Activated T-helper 1 cell treated with Interleukin-2 at 50 U/mL for 16 hours (primary cell): ENCODE measurements around the gene MSL1.

Source experiments
- DNase-seq: peaks from one replicate; pipeline ENCODE4 v3.0.0-alpha.2; 2020; ENCODE audit warnings: low read depth

Gene MSL1

DNA sequence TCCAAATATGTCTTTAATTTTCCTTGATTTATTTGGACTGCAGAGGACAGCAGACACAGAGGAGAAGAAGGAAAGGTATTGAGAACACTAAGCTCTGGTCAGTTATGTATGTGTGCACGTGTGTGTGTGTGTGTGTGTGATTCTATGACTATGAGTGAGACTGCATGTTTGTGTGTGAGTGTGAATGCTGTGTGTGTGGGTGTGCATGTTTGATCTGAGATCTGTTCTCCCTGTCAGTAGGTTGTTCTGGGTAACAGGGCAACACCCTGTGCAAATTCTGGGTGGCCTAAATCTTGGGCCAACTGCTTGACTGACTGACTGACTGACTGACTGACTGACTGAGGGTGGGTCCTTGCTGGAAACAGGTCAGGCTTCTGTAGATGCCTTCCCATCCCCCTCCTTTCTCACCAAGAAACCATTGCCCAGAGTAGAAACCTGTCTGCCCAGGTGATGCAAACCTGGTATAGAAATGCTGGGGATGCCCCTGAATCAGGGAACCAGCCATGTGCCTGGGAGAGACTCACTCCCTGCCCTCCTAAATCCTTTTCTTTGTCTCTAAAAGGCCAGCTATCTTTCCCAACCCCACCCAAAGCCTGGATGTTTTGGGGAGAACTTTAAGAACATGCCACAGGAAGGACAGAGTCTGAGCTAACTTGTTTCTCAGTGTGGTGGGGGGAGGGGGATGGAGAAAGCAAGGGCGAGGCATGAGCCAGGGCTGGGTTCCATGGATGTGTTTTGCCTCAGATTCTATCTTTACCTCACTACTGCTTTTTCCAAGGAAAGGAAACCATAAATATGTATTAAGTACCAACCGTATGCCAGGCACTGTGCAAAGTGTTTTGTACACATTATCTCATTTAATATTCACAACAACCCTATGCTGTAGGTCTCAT, 16.9 kb upstream of the MSL1 start:
- DNase-seq, result no peak

DNA sequence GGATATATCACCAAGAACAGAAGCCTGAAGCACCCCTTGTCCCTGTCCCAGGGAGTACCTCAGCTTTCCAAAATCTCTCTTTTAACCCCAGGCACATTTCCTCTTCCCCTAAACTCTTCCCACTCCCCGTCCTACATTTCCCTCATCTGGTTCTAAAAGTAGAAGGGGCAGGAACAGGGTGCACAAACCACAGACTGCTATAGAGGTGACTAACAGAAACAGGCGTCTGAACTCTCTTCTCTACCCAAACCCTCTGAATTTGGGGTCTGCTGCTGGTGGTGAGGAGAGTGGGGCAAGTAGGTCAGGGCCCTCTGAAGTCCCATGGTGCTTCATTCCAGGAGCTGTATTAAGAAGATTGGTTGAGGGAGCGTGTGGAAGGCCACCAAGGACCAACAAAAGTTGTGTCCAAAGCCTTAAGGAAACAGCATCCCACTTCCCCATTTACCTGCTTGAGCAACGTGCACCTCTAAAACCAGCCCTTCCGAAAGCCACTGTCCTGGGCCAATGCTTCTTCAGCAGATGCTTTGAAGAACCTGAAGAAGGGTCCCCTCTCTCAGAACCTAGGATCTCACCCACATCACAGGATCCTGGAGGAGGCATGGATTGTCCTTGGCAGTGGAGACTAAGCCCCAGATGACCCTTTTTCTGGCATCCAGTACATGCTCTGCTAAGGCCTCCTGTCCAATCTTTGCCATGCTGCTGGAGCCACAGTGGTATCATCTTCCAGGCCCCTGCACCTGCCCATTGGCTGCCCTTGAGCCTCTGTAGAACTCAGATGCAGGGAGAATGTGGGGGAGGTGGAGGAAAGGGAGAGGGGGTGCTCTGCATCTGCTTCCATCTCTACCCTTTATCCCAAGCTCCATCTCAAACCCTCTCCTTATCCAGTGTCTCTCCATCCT, 15.7 kb upstream of the MSL1 start:
- no peak for DNase-seq

DNA sequence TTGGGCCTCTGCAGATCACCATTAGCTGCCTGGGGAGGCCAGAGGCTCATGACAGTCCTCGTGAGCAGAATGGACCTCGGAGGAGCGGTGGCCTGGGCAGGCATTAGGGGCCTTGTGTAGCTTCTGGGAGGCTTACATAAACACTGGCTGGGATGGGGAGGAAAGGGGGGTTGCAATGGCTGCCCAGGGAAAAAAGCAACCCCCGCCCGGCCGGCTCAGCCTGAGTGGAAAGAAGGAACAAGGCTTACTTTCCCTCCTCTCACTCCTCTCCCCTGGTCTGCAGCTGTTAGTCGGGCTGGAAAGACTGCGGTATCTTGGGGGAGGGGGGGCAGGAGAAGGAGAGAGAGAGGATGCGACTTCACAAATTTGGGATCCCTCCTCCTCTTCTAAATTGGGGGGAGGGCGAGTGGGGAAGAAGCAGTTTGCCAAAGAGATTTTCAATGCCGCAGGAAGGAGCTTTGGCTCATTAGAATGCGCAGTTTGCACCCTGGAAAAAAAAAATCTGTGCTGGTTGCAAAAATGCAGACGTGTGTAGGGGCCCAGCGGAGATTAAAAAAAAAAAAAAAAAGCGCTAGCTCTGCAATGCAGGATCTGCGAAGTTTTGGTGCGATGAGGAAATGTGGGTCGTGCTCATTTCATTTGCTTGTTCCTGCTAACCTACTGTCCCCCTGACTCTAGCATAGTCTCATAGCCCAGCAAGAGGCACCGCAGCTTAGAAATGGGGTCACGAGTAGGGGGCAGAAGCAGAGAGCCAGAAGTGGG, 14.8 kb upstream of the MSL1 start:
- no peak for DNase-seq

DNA sequence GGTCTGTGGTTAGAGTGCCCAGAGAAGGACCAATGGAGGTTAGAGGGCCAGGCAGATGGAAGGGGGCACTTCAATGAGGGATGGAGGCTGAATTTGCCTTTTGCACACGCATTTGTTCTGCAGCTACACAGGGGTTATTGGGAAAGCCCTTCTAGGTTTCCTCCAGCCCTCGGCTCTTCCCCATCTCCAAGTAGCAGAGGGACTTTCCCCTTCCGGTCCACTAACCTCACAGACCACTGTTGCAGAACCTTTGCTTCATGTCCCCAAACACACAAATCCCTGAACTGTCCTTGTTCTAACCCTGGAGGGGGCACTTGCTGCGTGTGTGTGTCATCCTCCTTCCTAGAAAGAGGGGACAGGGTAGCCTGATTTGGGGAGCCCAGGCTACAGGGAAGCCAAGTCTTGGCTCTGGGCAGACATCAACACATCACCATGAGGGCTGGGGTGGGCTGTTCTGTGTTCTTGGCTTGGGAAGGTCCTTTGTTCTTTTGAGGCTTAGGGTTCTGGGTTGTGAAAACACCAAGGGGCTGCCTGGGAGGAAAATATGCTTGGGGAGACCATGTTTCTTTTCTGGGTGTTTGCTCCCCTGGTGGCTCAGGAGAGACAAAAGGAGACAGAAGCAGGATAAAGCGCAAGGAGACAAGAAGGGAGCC, 14.1 kb upstream of the MSL1 start:
- DNase-seq, result no peak

DNA sequence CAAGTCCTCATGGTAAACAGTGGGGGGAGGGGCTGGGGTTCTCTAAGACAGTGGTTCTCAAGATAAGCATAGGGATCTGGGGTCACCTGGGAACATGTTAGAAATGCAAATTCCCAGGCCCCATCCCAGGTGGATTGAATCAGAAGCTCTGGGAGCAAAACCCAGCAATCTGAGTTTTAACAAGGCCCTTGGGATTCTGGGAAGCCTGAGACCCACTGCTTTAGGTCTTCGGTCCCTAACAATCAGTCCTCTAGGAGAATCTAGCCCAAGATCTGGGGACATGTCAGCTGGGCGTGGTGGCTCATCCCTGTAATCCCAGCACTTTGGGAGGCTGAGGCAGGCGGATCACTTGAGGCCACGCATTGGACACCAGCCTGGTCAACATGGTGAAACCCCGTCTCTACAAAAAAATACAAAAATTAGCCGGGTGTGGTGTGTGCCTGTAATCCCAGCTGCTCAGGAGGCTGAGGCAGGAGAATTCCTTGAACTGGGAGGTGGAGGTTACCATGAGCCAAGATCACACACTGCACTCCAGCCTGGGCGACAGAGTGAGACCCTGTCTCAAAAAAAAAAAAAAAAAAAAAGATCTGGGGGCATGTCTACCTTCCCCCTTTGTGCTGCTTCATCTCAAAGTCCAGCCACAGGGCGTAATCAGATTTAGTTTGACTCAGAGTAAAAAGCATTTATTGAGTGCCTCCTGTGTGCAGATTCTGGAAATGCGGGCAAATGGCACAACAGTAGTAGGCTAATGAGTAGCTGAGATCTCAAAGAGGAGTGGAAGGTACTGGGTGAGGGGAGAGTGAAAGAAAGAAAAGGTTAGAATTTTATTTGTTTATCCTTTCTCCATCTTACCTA, 12.6 kb upstream of the MSL1 start:
- no peak for DNase-seq

DNA sequence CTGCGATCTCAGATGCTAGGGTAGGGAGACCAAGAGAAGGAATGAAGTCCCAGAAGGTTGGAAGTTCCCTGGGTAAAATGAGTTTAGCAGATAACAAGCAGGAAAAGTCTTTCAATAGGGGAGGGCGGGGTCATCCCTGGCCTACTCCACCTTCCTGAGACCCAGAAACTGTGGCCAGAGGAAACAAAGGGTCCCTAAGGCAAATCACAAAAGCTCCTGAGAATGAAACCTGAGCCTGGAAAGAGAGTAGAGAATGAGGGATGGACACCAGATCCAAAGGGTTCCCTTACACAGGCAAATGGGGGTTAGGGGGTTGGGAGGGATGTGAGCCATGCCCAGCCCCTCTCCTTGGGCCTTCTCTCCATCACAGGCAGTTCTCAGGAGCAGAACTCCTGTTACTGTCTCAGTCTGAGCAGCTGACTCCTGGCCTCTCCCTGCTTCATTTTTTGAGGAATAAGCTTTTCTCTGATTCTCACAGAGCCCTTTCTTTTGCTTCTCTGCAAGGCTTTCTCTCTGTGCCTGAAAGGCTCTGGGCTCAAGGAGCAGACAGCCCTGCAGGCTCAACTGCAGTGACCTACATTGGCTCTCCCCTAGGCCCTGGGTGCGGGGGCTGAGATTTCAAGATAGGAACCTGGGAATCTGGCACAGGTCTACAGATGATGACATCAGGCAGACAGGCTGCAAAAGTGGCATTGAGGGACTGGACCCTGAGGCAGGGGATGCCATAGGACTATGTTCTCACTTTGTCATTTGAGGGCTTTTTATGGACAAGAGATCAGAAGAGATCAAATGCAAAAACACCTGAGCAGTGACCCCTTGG, 11.5 kb upstream of the MSL1 start:
- no peak for DNase-seq

DNA sequence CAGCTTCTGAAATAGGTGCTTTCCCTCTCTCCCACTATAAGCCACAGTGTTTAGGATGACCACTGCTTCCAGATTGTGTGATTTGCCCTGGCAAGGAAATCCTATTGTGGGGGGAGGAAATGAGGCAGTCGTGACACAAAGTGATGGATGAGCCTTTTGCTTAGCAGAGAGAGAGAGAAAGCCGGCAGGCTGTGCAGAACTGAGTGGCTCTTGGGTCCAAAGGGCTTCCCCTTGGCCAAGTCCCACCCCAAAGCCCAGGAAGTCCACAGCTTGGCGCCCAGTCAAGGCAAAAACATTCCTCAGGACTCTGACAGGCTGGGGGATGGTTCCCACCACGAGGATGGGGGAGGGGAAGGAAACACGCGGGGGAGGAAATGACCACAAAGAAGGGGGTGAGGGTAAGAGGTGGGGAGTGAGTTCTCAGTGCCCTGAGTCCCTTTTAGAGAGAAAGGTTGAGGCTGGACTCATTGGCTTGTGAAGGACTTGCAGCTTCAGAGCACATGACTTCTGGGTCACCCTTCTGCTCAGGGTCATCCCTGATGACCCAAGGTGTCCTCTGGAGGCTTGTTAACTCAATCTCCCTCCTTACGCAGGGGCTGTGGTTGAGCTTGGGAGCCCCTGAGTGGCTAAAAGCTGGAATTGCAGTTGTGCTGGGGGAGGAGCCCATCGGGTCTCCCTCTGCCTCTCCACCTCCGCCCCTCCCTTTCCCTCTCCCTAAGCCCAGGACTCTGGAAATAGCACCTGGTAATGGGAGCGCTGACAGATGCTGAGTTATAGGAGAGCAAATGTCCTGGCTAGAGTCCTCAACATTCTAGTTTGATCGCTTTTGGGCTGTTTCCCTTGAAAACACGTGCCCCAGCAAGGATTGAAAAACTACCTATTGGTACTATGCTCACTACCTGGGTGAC, 10.3 kb upstream of the MSL1 start:
- DNase-seq, result peak; percentile 53

DNA sequence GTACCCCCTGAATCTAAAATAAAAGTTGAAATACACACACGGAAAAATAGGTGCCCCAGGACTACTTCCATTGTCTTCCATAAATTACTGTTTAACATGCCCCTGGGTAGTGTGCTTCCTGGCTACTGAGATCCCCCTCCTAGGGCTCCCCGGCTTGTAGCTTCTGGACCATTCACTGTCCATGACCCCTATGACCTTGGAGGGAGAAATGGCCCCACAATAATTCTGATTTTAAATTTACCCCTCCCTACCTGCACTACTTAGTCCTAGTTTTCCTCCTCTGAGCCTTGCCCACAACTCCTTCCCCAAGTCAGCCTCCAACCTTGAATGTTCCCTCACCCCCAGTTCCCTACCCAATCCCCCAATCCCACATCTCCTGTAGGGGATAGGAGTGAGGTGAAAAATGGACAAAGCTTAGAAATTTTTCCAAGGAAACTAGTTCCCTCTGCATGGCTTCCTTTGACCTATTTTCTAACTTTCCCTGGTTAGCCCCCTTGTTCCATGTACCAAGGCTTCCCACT, 9.5 kb upstream of the MSL1 start:
- no peak for DNase-seq

DNA sequence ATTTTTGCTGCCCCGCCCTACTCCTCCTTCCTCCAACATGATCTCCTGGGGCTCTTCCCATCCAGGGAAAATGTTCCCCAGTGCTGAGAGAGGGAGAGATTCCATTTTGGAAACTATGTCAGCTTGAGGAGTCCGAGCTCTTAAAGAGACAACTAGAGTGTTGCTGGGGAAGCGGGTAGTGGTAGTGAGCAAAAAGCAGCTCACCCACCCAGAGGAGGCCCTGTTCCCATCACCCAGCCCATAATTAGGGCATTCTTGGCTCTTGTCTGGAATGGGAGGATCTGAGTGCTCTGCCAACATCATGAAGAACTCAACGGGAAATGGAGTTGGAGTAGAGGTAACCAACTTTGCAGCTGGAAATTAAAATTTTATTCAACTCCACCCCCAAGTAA, 9.1 kb upstream of the MSL1 start:
- no peak for DNase-seq

DNA sequence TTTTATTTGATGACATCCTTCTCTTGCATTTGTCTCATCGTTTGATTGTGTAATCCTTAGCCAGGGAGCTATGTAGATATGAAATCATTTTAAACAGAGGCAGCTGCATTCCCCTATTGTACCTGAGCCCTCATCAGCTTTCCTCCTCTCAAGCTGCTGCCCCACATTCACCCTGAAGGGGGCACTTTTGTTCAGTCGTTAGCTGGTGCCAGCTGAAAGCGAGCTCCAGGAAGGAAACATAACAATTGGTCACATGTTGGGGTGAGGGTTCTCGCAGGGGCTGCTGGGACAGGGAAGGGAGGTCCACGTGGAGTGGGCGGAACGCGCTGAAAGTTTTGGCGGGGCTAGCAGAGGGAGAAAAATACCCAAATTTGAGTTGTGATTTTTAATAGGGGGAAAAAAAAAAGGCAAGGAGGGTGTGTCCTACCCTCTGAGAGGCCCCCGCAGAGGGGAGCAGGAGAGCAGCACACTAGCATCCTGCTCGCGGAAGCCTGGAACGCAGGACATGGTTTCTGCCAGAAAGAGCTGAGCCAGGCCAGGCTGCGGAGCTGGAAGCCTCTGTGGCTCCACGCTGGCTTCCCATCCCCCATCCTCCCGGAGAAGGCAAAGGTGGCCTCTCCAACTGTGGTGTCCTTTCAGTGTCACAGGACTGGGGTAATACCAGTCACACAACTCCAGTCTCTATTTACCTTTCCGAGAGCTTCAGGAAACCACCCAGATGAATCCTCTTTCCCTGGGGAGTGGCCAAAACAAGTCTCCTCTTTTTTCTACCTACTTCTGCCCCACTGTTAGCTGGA, 8.5 kb upstream of the MSL1 start:
- peak; percentile 83 for DNase-seq

DNA sequence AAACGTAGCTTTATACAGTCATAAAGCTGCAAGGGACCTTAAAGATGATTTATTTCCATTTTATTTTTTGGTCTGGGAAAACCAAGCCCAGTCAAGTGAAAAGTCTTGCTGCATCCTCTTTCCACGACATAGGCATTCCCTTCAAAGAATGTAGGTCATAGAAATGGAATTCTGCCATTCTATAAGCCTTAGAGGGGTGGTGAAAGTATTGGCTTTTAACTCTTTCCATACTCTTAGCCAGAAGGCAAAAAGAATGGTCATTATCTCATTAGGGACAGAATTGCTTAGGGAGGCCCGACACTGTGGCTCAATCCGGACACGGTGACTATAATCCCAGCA, 7.9 kb upstream of the MSL1 start:
- no peak for DNase-seq

DNA sequence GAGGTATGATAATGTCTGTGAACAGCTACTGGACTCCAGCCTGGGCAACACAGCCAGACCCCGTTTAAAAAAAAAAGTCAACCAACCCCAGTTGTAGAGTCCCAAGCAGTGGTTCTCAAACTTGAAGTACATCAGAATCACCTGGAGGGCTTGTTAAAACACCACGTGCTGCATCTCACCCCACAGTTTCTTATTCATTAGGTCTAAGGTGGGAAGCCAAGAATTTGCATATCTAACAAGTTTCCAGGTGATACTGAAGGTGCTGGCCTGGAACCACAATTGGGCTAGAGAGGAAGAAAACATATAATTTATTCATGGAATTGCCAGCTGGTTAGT, 6.7 kb upstream of the MSL1 start:
- DNase-seq, result no peak

DNA sequence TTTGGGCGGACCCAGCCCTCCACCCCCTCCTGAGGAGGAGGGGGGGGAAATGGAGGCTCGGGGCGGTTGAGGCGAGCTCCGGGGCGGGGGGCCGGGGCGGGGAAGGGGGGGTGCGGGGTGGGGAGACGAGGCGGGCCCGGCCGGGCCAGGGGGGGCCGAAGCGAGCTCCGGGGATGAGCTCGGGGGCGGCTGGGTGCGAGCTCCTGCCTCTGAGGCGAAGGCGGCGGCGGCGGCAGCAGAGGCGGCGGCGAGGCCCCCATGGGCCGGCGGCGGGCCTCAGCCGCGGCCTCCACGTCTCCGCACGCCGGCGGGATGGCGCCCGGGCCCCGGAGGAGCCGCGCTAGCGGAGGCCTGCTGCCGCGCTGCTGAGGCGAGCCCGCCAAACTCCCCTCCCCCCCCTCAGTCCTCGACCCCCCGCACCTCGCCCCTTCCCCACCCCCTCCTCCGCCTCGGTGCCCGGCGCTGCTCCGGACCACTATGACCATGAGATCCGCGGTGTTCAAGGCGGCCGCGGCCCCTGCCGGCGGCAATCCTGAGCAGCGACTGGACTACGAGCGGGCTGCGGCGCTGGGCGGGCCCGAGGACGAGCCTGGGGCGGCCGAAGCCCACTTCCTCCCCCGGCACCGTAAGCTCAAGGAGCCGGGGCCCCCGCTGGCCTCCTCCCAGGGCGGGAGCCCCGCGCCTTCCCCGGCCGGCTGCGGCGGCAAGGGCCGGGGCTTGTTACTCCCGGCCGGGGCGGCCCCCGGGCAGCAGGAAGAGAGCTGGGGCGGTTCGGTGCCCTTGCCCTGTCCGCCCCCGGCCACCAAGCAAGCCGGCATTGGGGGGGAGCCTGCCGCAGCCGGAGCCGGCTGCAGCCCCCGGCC, 596 bp downstream of the MSL1 start:
- no peak for DNase-seq

DNA sequence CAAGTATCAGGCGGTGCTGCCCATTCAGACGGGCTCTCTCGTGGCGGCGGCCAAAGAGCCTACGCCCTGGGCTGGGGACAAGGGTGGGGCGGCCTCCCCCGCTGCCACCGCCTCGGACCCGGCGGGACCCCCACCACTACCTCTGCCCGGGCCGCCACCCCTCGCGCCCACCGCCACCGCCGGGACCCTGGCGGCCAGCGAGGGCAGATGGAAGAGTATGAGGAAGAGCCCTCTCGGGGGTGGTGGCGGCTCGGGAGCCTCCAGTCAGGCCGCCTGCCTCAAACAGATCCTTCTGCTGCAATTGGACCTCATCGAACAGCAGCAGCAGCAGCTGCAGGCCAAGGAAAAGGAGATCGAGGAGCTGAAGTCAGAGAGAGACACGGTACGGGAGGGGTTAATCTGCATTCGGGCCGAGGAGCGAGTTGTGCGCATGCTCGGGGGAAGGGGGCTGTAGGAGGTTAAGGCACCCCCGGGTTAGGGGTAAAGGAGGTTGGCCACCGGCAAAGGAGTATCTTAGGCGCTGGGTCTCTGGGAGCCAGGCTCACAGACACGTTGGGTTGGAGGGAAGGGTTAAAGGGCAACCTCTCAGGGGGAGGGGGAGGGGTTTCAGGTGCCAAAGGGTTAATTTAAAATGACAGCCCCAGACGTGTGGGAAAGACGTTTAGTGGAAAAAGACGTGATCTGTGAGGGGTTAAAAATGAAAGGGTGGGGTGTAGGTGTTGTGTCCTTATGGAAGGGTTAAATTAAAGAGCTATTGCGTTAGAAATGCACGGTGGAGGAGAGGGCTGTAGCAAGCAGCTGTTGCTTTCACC, 1.4 kb downstream of the MSL1 start:
- DNase-seq, result no peak

DNA sequence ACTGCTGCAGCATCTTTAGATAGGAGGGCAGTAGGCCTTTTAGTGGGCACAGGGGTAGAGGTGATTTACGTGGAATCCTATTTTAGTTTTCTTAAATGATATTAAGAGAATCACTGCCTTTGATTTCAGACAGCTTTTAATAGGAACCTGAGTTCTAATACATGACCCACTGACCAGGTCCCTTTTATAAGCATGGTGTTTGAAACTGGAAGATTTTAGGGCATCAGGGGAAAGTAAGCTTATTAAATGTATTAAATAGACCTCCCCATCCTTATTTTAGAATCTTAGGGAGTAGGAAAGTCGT, 2.0 kb downstream of the MSL1 start:
- no peak for DNase-seq
